Stimulated activated CD8-positive, alpha-beta memory T cell treated with anti-CD3 and anti-CD28 coated beads, Interleukin-15, amount 100 ng/mL, for 48 hours (primary cell): Measurements from ENCODE around the gene JADE2.
"Not testable (repeated sequence)": the region's sequence is repeated elsewhere in the genome, so short reads cannot be mapped to it uniquely, and the experiment has no call there.

ENCODE experiments used
- DNase-seq, 2 donors: peaks; one replicate each; pipeline ENCODE4 v3.0.0-alpha.2; 2020; ENCODE audit warnings: low read depth in 2 of 2

Gene JADE2

DNA sequence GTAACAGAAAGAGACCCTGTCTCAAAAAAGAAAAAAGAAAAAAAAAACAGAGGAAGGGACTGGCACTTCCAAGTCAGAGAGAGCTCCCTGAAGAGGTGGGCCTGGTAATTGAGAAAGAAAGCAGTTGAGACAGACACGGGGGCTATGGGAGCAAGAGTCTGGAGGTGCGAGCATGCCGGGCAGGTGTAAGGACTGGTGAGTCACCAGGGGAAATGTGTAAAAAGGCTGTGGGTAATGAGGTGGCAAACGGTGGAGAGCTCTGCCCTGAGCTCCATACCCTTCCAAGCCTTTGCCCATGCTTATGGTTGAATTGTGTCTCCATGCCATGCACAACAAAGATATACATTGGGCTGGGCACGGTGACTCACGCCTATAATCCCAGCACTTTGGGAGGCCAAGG is 18.0 kb upstream of the JADE2 start:
- DNase-seq, result no peak

- no peak for DNase-seq
Observed at GRCh38 chr5:134508521-134509195, 16.8 kb upstream of the JADE2 start.

DNA sequence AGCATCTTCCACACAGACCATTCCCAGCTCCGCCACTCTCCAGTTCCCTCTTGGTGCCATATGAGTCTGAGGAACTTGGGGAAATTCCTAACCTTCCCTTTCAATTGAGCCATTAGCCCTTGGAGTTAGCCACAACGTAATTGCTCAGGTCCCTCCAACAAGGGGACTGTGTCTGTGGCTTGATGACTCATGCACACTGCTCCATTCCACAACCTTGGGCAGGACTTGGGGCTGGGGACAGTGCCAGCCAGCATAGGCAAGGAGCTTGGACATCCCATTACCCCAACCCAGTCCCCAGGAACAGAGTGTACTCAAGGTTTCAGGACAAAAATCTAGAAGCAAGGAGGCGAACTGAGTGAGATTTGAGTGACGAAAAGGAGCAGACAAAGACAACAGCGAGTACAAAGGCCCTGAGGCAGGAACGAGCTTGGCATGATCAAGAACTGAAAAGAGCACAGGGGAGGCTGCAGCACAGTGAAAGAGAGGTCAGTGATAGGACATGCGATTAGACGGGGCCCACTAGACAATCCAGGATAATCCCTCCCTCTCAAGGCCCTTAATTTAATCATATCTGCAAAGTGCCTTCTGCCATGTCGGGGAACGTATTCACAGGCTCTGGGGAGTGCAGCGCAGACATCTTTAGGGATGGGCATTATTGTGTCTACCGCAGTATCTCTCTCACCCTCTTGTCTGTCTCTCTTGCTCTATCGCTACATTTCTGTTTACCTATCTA is 16.0 kb upstream of the JADE2 start:
- no peak for DNase-seq

- peak; percentile 28 to 44 for DNase-seq
Observed at GRCh38 chr5:134510970-134511795, 14.3 kb upstream of the JADE2 start.

DNA sequence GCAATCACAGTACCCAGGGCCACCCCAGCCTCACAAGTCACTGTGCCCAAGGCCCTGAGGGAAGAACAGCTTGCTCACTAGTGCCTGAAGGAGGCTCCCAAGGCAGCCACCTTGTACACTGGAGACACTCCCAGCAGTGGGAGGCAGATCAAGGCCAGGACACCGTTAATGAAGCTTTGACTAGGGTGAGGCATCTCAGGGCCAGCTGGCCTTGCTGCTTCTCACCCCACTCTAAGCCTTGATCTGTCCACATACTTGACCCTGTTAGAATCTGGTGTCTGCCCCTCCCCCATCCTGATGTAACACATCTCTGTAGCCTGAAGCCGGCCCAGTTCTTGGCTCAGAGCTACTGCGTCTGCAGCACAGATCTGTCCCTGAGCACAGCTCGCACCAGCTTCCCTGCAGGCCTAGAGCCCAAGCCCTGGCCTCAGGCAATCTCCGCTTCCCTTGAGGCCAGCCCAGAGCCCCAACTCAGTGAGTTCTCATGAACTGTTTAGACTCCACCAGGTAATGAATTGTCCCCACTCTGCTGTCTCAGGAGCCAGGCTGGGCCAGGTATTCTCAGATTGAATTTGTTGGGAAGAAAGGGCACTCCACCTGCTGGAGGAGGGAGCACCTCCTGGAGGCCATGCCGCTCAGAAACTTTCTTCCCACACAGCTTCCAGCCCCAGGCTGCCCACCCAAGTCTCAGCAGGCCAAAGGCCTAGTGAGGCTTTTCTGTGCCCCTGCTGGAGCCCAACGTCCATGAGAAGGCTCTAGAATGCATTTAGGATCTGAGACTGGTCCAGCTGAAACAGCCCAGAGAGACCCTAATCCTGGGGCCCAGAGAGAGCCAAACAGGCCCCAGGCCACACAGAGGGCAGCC is 13.4 kb upstream of the JADE2 start:
- no peak for DNase-seq

- no peak for DNase-seq
Observed at GRCh38 chr5:134512661-134512999, 12.8 kb upstream of the JADE2 start.

DNA sequence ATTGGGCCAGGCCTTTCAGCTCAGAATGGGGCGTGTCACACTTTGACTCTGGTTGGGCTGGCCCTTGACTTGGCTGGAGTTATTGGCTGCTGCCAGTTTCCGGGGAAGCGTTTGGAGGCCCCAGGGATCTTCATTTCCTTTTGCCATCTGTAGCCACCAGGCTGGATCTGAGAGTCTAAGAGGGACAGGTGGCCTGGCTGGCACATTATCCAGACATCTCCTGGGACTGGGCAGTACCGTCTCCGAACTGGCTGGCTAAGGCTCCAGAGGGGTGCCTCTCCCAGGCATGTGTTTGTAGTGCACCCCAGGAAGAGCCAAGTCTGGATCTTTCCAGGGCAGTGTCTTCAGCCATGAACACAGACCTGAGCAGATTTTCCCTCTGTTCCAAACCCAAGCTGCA is 9.7 kb upstream of the JADE2 start:
- DNase-seq, result no peak

GRCh38 chr5:134516984-134517383 is 8.5 kb upstream of the JADE2 start:
- not testable (repeated sequence) for DNase-seq

DNA sequence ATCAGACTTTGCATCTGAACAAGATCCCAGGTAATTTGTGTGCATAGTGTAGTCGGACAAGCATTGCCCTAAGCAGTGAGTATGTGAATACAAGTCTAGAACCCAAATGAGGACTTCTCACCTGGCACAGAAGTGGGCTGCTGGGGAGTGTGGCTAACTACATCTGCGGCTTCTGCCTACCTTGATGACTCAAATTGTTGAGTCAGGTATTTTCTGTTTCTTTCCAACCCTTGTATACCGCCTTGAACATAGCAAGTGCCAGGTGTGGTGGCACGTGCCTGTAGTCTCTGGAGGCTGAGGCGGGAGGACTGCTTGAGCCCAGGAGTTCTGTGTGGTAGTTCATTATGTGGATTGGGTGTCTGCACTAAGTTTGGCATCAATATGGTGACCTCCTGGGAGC is 7.9 kb upstream of the JADE2 start:
- DNase-seq, result no peak

GRCh38 chr5:134519989-134520388 is 5.5 kb upstream of the JADE2 start:
- DNase-seq, result no peak

DNA sequence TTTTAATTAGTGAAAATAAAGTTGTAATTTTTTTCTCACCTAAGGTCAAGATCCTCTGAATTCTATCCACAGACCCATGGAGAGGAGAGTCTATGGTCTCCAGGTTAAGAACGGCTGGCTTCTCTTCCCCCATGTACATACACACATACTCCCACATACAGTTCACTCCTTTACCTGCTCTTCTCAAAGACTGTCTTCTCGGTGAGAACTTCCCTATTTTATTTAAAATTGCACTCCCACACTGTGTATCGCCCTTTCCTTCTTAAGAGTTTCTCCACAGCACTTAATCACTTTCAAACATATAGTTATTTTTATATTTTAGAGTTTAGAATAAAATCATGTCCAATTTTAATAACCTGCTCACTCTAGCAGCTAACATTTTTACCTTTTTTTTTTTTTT is 3.6 kb upstream of the JADE2 start:
- no peak for DNase-seq

DNA sequence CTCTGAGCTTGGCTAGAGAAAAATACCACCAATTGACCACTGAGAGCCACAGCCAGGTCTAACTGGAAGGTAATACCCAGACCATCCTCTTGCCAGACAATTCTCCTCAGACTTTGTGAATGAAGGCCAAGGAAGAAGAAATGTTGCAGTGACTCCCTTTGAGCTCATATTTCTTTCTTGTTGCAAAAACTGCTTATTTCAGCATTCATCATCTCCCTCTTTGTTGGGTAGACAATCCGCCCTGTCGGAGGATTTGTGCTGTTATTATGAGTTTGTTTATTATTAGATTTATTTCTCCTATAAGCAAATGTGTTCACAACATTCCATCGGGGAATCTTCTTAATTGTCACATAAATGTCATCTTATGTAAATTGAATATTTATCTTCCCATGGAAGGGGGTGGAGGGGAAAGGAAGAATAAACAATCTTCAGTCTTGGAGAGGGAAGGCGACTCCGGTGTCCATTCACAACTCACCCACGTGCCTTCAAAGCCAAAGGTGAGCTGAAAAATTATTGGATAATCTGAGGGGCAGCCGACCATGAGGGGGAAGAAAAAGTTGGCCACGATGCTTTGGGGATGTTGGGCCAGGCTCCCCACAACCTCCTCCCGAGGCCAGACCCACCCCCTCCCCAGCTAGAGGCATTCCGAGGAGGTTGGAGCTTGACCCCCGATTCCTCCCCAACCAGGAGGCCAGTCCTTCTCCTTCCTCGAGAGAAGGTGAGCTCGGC is 1.8 kb upstream of the JADE2 start:
- DNase-seq, result no peak

GRCh38 chr5:134524272-134524825 is 1.1 kb upstream of the JADE2 start:
- peak; percentile 57 to 59 for DNase-seq

DNA sequence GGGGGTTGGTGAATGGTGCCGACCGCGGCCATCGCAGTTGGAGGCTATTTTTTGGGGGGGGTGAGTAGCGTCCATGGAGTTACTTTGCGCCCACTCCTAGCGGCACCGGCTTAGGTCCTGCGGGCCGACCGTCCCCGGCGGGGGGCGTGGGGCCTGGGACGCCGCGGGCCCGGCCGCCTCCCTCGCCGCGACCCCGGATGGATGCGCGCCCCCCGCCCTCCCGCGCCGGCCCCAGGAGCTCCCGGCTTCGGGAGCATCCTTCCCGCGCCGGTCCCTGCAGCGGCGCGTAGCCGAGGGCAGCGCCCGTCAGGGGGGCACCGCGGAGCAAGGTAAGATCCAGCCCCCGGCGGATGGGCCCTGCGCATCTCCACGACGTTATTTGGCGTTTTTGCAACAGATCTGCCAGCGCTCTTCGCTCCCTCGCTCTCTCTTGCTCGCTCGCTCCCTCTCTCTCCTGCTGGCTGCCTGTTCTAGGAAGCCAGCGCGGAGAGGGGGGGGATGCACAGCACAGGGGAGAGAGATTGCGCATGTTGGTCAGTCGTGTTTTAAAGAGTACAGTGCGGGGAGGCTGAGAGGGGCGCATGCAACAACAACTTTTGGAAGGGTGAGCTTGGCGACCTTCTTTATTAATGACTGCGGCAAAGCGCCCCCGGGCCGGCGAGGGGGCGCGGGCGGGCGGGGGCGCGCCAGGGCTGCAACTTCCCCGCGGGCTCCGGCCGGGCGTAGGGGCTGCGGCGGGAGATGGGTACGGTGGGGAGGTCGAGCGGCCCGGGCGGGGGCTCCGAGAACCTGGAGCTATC is 413 bp downstream of the JADE2 start:
- DNase-seq, result peak in 1 of 2 donors; percentile 24

- DNase-seq, result peak; percentile 73 to 80
Observed at GRCh38 chr5:134526483-134527155, 1.1 kb downstream of the JADE2 start.

- DNase-seq, result peak; percentile 77 to 79
Observed at GRCh38 chr5:134527156-134527960, 1.9 kb downstream of the JADE2 start.

DNA sequence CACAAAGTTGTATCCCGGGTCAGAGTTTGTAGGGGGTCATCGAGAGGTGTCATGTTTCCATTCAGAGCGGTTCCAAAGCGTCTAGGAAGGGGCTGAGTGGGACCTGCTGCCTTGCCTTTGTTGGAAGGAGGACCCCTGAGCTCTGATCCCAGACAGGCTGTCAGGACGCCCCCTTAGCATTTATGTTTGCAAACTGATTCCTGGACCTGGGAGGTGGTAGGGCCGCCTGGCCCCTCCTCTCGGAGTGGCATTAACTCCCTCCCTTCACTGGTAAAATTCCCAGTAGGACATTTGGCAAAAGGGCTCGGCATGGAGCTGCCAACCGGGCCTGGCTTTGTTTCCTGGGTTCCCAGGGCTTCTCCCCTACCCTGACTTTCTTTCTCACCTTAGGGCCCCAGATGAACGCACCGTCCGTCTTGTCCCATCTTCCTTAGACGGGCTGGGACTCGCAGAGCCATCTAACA is 2.5 kb downstream of the JADE2 start:
- DNase-seq, result no peak

- DNase-seq, result no peak
Observed at GRCh38 chr5:134528556-134528955, 3.1 kb downstream of the JADE2 start.
